Measurements from ENCODE around the gene TLE4. TPM values are rescaled to one million over a fixed set of nuclear protein-coding genes. Genes with fewer than 3 reads are reported as not detected.
"Not testable (repeated sequence)": the region's sequence is repeated elsewhere in the genome, so short reads cannot be mapped to it uniquely, and the experiment has no call there.

The TLE4 gene
- total RNA-seq, 1 donor = 79.0 TPM

GRCh38 chr9:79642671-79643070 lies 70.9 kb downstream of the TLE4 start:
- TF ChIP-seq CTCF (IDR thresholded peaks at IDR 0.05; ENCODE audit: insufficient read depth, low read depth, low read length) = no peak
- peak; percentile 63 for DNase-seq (ENCODE audit: low read depth)
- no peak overlapping the region for H3K4me3 ChIP-seq (ENCODE audit: low read depth, low read length)

GRCh38 chr9:79644048-79644447 lies 72.3 kb downstream of the TLE4 start:
- H3K4me3 ChIP-seq (ENCODE audit: low read depth, low read length) = no peak overlapping the region
- DNase-seq (ENCODE audit: low read depth) = no peak
- no peak for TF ChIP-seq CTCF (IDR thresholded peaks at IDR 0.05; ENCODE audit: insufficient read depth, low read depth, low read length)

- no peak for DNase-seq (ENCODE audit: low read depth)
- no peak overlapping the region for H3K4me3 ChIP-seq (ENCODE audit: low read depth, low read length)
- no peak for TF ChIP-seq CTCF (IDR thresholded peaks at IDR 0.05; ENCODE audit: insufficient read depth, low read depth, low read length)
These were observed 72.8 kb downstream of the TLE4 start for GRCh38 chr9:79644601-79645000.

- no peak overlapping the region for H3K4me3 ChIP-seq (ENCODE audit: low read depth, low read length)
- DNase-seq (ENCODE audit: low read depth) = no peak
- TF ChIP-seq CTCF (IDR thresholded peaks at IDR 0.05; ENCODE audit: insufficient read depth, low read depth, low read length) = no peak
These were observed 73.3 kb downstream of the TLE4 start for GRCh38 chr9:79645110-79645509.

GRCh38 chr9:79646096-79646495 lies 74.3 kb downstream of the TLE4 start:
- TF ChIP-seq CTCF (IDR thresholded peaks at IDR 0.05; ENCODE audit: insufficient read depth, low read depth, low read length) = no peak
- H3K4me3 ChIP-seq (ENCODE audit: low read depth, low read length) = no peak overlapping the region
- DNase-seq (ENCODE audit: low read depth) = peak; percentile 33

- DNase-seq (ENCODE audit: low read depth) = peak; percentile 33
- no peak overlapping the region for H3K4me3 ChIP-seq (ENCODE audit: low read depth, low read length)
- TF ChIP-seq CTCF (IDR thresholded peaks at IDR 0.05; ENCODE audit: insufficient read depth, low read depth, low read length) = no peak
These were observed 79.6 kb downstream of the TLE4 start for GRCh38 chr9:79651251-79651795.

- H3K4me3 ChIP-seq (ENCODE audit: low read depth, low read length) = no peak overlapping the region
- DNase-seq (ENCODE audit: low read depth) = no peak
- no peak for TF ChIP-seq CTCF (IDR thresholded peaks at IDR 0.05; ENCODE audit: insufficient read depth, low read depth, low read length)
These were observed 80.8 kb downstream of the TLE4 start for GRCh38 chr9:79652598-79652997.

- not testable (repeated sequence) for DNase-seq (ENCODE audit: low read depth); H3K4me3 ChIP-seq (ENCODE audit: low read depth, low read length)
These were observed 83.0 kb downstream of the TLE4 start for GRCh38 chr9:79654591-79655382.

All from fibroblast of villous mesenchyme (primary cell).